ENCODE results near the gene APAF1.
"Not testable (repeated sequence)": the region's sequence is repeated elsewhere in the genome, so short reads cannot be mapped to it uniquely, and the experiment has no call there.

The APAF1 gene, protein sequence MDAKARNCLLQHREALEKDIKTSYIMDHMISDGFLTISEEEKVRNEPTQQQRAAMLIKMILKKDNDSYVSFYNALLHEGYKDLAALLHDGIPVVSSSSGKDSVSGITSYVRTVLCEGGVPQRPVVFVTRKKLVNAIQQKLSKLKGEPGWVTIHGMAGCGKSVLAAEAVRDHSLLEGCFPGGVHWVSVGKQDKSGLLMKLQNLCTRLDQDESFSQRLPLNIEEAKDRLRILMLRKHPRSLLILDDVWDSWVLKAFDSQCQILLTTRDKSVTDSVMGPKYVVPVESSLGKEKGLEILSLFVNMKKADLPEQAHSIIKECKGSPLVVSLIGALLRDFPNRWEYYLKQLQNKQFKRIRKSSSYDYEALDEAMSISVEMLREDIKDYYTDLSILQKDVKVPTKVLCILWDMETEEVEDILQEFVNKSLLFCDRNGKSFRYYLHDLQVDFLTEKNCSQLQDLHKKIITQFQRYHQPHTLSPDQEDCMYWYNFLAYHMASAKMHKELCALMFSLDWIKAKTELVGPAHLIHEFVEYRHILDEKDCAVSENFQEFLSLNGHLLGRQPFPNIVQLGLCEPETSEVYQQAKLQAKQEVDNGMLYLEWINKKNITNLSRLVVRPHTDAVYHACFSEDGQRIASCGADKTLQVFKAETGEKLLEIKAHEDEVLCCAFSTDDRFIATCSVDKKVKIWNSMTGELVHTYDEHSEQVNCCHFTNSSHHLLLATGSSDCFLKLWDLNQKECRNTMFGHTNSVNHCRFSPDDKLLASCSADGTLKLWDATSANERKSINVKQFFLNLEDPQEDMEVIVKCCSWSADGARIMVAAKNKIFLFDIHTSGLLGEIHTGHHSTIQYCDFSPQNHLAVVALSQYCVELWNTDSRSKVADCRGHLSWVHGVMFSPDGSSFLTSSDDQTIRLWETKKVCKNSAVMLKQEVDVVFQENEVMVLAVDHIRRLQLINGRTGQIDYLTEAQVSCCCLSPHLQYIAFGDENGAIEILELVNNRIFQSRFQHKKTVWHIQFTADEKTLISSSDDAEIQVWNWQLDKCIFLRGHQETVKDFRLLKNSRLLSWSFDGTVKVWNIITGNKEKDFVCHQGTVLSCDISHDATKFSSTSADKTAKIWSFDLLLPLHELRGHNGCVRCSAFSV (N-terminal part only)

DNA sequence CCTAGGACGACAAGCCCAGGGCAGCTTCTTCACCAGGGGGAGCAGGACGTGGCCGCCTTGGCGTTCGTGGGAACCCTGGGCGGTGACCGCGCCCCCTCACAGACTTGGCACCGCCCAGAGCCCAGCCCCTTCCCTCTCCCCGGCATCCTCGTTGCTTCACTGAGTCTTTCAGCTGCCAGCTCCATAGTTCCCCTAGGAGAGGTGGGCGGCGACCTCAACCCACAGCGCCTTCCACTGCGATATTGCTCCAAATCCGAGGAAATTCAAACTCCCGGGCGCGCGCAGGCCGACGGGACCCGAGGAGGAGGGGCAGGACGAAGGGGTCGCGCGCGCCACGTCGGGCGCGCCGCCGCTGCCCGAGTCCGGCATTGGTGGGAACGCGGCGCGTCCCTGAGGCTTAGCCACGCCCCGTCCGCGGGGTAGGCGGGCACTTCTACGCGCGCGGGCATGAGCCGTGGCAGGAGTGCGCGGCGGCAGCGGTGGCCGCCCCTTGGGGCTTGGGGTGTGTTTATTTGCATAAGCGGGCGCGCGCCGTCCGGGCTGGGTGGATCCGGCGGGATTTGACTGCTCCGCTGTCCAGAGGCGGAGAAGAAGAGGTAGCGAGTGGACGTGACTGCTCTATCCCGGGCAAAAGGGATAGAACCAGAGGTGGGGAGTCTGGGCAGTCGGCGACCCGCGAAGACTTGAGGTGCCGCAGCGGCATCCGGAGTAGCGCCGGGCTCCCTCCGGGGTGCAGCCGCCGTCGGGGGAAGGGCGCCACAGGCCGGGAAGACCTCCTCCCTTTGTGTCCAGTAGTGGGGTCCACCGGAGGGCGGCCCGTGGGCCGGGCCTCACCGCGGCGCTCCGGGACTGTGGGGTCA lies at the start of gene APAF1, which contains the start of gene IKBIP:
TSS of gene APAF1 (plus strand) at position 579 of the 860 bp plus-strand sequence. CDS start 3,070 bp downstream, outside the sequence.
TSS of gene IKBIP (minus strand) at position 77 of the 860 bp plus-strand sequence. CDS start 87 bp downstream, outside the sequence.
- DNase-seq = peak; percentile 76

DNA sequence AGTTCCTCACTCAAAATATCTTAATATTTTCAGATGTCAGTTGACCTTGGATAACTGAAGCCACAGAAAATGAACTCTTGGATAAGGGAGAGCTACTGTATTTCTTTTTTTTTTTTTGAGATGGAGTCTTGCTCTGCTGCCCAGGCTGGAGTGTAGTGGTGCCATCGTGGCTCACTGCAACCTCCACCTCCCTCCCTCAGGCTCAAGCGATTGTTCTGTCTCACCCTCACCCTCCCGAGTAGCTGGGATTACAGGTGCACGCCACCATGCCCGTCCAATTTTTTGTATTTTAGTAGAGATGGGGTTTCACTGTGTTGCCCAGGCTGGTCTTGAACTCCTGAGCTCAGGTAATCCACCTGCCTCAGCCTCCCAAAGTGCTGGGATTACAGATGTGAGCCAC lies 47.8 kb upstream of the APAF1 start:
- not testable (repeated sequence) for DNase-seq

DNA sequence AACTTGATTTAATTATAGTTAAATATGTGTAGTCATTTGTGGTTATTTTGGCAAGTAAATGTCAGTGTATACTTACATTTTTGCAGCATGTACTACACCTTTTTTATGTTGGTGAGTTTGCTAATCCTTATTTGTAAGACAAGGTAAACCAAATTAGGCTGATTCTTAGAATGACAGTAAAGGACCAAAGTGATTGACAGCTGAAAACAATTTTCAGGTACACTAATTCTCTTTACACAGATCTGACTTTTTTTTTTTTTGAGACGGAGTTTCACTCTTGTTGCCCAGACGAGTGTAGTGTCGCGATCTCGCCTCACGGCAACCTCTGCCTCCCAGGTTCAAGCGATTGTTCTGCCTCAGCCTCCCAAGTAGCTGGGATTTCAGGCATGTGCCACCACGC lies 43.2 kb upstream of the APAF1 start:
- DNase-seq = no peak

DNA sequence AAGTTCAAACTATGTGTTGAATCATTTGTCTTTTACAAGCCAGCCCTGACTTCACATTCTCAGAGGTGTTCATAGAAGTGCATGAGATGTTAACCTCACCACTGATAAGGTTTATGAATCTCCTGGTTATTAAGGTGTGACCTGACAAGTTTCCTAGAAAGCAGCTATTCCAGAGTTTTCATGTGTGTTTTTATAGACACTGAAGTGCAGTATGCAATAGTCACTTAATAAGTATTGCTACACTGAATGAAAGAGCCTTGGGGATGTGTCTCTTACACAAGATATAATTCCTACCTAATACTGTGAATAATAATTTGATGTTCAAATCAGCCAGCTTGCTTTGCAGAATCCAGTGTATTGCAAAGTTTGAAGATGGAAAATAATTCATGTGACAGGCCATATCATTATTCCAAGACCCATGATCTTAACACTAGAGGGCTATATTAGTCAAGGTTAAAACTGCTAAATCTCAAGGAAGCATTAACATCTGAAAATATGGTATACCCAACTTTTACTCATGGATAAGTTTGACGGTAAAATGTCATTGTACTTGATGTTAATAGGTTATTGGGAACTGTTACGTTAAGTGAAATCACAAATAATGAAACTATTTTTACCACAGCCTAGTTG lies 38.6 kb upstream of the APAF1 start:
- DNase-seq = no peak

DNA sequence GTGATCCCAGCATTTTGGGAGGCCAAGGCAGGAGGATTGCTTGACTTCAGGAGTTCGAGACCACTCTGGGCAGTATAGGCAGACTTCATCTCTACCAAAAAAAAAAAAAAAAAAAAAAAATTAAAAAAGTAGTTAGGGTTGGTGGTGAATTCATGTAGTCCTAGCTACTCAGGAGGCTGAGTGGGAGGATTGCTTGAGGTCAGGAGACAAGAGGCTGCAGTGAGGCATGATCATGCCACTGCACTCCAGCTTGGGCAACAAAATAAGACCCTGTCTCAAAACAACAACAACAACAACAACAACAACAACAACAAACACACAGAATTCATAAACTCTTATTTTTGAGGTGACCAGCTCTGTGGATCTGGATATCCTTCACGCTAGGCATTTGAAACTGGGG lies 34.5 kb upstream of the APAF1 start:
- DNase-seq = no peak

DNA sequence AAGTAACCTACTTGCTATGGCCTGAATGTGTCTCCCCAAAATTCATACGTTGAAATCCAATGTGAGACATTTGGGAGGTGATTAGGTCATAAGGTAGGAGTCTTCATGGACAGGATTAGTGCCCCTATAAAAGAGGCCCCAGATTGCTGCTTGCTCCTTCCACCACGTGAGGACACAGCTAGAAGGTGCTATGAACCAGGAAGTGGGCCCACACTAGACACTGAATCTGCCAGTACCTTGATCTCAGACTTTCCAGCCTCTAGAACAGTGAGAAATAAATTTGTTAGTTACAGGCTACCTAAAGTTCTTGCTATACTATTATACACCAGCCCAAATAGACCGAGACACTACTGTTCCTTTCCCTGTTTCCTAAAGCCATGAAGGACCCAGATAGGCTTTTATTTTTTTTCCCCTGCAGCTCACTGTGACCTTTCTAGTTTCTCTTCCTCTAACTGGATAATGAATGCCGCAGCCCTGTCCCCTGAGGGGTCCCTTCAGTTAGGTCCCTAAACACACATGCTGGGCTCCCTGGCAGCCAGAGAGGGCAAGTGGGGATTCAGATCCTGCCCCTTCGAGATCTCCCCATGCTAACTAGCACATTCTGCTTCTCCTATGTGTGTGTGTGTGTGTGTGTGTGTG lies 32.3 kb upstream of the APAF1 start:
- DNase-seq = no peak

DNA sequence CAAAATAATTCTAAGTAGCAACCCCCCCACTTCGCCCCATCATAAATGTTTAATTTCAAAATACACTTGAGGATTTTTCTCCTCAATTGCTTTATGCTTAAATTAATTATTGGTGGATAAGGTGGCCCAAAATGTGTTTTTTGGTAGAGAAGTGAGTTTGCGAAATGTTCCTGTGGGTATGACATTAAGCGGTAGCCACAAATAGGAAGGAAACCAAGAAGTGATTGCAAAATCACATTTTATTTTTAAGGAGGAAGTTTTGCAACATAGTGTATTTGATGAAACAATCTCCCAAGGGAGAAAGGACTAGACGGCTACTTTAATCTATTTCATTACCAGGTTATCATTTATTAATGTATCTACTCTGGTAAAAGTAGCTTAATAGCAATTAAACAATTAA lies 26.1 kb upstream of the APAF1 start:
- DNase-seq = no peak

DNA sequence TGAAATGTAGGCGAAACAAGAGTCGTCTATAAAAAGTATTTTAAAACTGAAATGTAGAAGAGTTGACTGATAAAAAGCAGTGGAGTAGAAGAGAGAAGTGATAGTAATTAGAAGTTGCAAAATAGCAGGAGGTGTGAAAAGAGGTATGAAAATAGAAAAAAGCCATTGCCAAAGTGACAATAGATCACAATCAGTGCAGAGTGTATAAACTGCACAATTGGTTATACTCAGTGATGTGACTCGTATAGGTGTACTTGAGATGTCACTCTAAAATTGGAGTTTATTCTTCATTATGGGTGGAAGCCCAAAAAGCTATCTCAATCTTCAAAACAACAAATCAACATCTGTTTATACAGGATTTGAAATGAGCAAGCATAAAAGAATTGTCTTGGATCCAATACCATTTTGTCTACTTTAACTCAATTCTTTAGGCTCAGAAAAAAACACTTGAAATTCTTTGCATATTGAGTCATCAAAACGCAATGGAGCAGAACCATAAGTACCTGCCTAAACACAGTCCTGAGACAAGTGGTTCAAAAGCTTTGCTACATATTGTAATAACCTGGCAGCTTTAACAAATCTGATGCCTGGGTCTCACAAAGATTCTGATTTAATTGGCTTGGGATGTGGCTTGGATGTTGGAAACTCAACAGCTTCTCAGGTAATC lies 9.3 kb upstream of the APAF1 start:
- peak; percentile 48 for DNase-seq

DNA sequence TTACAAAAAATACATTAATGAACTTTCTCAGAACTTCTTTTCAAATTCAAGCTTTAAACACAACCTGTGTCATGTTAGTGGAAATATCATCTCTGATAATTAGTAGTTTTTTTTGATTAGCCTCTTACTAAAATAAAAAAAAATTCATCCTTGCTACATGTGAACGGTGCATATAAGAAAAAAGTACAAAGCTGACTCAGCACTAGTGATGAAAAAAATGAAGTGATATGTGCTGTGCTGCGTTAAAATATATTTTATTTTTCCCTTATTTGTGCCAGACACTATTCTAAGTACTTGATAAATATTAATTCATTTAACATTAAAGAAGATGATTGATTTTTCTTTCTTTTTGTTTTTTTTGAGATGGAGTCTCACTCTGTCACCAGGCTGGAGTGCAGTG lies 8.0 kb upstream of the APAF1 start:
- DNase-seq = no peak

DNA sequence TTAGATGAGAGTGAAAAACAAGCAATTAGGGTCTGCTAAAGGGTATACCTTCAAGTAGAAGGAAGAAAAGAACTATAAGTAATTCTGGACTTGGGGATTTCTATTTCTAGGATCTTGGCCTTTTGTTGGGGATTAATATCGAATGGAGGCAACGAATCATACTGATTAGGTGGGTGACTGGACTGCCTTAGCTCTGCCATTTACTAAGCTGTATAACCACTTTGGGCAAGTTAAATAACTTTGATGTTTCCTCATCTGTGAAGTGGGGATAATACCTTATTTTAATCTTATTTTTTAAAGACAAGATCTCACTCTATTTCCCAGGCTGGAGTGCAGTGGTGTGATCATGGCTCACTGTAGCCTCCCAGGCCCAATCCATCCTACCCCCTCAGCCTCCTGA lies 7.1 kb upstream of the APAF1 start:
- no peak for DNase-seq

DNA sequence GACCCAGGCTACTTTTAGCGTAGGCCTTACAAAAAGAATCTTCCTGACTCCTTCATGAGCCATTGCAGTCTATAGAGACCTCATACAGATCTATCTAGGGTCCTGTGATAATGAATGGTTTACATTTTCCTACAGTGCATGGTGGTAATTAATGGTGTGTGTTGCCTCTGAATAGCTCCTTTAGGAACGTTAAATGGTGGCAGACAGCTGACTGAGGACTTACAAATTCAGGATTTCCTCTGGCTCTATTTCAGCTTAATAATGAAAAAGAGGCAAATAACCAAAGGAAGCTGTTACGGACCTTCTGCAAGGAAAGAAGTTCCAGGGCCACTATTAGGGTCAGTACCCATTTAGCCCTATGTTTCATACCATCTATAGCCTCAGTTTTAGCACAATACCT lies 5.6 kb upstream of the APAF1 start:
- DNase-seq = no peak

DNA sequence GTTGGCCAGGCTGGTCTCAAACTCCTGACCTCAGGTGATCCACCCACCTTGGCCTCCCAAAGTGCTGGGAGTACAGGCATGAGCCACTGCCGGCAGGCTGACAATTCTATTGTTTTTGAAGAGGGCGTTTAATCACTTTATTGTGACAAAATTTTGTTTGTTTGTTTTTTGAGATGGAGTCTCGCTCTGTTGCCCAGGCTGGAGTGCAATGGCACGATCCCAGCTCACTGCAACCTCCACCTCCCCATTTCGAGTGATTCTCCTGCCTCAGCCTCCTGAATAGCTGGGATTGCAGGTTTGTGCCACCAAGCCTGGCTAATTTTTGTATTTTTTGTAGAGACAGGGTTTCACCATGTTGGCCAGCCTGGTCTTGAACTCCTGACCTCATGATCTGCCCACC lies 2.3 kb upstream of the APAF1 start:
- DNase-seq = not testable (repeated sequence)

DNA sequence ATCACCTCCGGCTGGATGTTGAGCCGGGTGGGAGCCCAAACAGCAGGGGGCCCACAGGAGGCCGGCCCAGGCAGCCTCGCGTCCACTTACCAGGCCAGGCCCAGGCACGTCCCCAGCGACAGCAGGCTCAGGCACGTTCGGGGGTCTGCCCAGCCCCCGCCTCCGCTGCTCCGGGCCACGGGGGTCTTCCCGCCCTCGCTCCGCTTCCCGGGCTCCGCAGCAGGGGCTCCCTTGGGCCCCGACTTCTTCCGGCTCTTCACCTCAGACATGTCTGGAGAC lies 718 bp upstream of the APAF1 start:
- DNase-seq = no peak

DNA sequence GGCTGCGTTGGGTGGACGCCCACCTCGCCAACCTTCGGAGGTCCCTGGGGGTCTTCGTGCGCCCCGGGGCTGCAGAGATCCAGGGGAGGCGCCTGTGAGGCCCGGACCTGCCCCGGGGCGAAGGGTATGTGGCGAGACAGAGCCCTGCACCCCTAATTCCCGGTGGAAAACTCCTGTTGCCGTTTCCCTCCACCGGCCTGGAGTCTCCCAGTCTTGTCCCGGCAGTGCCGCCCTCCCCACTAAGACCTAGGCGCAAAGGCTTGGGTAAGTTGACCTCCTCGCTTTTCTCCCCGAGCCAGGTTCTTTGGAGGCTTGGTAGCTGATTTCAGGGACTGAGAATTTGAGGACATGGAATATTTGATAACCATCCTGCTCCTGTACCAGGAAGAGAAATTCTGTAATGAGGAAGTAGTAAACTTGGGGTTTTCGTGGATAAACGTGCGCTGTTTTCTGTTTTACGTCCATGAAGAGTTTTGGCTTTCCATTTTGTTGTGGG lies 530 bp downstream of the APAF1 start:
- no peak for DNase-seq

DNA sequence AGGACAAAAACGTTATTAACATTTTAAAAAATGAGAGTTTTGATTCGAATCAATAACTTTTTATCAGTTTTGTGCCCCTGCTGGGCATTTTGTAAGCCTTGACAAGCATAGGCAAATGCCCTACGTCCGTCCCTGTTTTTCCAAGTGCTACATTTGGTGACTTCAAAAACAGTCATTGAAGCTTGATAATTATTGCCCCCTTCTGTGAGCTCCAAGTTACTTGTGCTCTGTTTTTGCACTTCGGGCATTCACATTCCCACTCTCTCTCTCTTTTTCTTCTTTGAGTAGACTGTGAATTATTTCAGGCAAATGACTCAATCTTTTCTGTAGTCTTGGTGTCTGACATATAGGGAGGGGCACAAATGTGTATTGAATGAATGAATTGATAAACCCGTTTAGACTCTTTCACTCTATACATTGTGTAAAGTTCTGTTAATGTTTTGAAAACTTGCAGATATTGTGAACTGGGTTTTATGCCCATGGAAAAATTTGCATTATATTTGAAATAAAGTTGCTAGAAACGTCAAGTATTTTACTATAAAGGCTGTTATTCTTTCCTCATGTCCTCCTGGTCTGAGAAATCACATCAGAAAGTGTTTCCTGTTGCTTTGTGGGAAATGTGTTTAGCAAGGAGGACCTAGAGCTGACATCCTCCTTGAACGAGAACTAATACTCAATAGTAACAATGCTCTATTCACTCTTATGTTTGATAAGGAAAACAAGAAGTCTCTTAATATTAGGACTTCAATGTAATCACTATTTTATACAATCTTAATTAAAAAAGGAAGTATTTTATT lies 1.4 kb downstream of the APAF1 start:
- DNase-seq = no peak

DNA sequence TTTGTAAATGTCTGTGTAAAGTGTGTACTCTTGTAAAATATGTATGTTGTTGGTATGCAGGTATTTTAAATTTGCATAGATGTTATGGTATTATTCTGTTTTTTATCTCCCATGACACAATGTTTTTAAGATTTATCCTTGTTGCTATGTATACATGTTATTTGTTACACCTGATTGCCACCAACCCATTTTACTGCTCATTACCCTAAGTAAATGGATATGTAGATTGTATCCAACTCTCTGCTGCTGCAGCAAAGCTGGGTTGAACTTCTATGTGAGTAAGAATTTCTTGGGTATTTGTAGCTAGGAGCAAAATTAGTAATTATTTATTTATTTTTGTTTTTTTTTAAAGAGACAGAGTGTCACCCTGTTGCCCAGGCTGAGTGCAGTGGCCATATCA lies 6.2 kb downstream of the APAF1 start:
- DNase-seq = no peak

DNA sequence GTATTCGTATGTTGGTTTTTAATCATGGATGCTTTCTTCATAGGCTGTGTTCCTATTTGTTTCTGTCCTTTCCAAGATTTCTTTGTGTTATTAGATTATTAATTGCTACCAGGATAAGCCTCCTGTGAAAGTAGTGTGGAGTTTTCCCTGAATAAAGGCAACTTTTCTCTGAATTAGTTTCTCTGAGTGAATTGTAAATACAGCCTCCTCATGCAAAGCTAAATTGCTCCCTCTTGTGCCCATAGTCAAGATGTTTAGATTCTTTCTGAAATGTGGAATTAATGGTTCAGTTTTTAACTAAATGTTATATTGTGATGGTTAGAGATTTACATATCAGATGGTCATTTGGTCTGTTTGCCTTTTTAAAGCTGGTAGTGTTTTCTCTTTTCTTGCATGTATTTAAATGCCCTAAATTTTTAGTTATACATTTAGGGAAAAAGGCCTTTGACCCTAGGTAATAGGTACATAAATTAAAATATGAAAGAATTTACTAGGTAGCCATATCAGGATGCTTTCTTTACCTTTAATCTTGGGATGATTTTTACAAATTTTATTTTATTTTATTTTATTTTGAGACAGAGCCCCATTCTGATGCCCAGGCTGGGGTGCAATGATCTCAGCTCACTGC lies 8.9 kb downstream of the APAF1 start:
- no peak for DNase-seq

DNA sequence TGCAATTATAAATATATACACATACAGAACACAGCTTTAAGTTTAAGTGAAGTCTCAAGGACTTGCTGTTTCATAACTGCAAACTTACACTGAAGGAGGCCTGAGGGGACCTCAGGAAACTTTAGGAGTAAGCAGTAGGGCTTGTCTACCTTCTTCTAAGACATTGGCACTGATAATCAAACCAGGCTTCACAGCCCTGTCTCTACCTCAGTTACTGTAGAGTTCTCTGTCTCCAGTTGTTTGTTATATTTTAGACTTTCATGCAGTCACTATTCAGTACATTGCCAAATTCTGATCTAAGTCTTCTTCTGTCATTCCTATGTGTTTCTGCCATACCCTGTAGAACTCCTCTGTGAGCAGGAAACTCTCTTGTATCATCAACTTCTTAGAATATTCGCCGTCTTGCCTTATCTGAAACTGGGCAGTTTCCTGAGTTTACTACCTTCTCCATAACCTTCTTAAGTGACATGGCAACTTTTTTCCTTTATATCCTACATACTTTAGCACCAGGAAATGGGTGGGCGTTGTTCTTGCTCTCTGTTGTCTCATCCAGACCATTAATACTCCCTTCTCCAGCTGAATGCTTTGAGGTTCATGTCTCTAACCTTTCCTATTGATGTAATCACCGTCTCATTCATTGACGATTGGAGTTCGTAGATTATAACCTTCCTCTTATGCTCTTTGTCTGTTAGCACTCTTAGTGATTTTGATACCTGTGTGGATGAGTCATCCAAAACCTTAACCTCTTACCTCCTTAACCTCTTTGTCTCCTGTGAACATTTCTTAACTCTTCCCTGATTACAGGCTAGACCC lies 11.4 kb downstream of the APAF1 start:
- DNase-seq = no peak

DNA sequence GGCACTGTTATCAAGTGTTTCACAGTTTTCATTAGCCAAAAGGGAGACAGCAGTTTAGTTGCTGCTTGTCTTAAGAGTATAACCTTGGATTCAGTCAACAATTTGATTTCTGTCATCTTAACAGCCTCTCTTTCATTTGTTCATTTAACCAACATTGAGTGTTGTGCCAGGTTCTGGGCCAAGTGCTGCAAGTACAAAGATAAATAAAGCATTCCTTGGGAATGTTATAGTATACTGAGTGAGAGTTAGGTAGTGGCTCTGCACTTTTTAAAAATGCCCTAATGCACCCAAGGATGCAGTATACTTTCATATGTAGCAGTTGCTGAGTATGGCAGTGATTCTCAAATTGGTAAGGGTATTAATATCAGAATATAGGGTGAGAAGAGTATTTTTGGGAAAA lies 15.4 kb downstream of the APAF1 start:
- no peak for DNase-seq

All from NCI-H510A (cell line).